GM21529 (cell line): ENCODE results near the gene PTBP1.
"Not testable (repeated sequence)": the region's sequence is repeated elsewhere in the genome, so short reads cannot be mapped to it uniquely, and the experiment has no call there.

Experiments
- ATAC-seq: cut with Tn5 transposase; IDR thresholded peaks from one replicate; pipeline ENCODE4 v1.9.1; 2021; ENCODE audit not compliant: unreplicated experiment

The PTBP1 gene

DNA sequence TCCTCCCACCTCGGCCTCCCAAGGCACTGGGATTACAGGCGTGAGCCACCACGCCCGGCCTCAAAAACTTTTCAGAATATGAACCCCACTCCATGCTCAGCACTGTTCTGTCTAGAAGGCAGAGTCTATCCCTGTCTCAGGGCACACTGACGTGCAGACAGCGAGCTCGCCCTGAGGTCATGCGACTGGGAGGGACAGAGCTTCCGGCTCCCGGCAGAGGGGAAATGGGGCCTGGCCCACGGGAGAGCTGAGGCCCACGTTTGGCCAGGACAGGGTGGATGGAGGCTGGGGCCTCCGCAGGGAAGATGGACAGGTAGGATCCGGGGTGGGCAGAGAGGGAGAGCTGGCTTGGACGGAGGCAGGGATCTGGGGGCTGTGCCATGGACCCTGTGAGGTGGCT lies 27.6 kb downstream of the PTBP1 start:
- no peak for ATAC-seq

DNA sequence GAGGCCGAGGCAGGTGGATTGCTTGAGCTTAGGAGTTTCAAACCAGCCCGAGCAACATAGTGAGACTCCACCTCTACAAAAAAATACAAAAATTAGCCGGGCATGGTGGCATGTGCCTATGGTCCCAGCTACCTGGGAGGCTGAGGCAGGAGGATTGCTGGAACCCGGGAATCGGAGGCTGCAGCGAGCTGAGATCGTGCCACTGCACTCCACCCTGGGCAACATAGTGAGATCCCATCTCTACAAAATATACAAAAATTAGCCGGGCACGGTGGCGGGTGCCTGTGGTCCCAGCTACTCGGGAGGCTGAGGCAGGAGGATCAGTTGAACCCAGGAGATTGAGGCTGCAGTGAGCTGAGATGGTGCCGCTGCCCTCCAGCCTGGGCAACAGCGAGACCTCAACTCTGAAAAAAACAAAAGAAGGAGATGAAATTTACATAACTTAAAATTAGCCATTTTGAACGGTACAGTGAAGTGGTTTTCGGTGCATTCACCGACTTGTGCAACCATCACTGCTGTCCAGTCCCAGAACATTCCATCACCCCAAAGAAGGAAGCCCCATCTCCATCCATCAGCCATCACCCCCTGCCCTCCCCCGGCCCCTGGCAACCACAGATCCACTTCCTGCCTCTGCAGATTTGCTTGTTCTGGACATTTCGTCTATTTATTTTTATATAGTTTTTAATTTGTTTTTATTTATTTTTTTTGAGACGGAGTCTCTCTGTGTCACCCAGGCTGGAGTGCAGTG lies 28.8 kb downstream of the PTBP1 start:
- ATAC-seq: no peak

DNA sequence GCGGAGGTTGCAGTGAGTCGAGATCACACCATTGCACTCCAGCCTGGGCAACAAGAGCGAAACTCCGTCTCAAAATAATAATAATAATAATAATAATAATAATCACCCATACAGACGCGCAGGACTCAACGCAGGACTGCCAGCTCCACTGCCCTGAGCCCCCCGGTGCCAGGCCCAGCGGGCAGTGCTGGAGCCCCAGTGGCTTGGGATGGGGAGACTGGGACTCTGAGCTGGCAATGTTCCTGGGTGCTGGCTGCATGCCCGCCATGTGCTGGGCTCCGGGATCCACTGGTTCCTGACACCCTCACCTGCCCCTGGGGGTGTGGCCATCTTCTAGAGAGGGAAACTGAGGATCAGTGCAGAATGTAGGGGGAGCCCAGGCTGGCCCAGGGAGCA lies 30.1 kb downstream of the PTBP1 start:
- ATAC-seq: no peak

- ATAC-seq: no peak
Observed at GRCh38 chr19:827710-828321, 30.6 kb downstream of the PTBP1 start, which contains the start of gene AZU1. Gene AZU1, plus strand, starts transcription at chr19:827837. Its CDS starts 10 bp downstream, at chr19:827847.

DNA sequence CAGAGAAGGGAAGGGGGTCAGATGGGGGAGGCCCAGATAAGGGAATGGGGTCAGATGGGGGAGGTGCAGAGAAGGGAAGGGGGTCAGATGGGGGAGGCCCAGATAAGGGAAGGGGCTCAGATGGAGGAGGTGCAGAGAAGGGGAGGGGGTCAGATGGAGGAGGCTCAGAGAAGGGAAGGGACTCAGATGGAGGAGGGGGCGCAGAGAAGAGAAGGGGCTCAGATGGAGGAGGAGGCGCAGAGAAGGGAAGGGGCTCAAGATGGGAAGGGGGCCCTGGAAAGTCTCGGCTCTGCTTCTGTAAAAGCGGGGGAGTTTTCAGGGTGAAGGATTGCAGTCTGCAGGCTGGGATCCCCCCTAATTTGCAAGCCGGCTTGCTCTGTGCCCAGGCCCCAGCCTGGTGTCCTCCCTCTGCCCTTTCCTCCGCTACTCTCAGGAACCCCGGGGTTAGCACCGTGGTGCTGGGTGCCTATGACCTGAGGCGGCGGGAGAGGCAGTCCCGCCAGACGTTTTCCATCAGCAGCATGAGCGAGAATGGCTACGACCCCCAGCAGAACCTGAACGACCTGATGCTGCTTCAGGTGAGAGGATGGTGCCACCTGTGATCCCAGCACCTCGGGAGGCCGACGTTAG lies 32.0 kb downstream of the PTBP1 start:
- no peak for ATAC-seq

- no peak for ATAC-seq
Observed at GRCh38 chr19:831407-832369, 34.4 kb downstream of the PTBP1 start.

DNA sequence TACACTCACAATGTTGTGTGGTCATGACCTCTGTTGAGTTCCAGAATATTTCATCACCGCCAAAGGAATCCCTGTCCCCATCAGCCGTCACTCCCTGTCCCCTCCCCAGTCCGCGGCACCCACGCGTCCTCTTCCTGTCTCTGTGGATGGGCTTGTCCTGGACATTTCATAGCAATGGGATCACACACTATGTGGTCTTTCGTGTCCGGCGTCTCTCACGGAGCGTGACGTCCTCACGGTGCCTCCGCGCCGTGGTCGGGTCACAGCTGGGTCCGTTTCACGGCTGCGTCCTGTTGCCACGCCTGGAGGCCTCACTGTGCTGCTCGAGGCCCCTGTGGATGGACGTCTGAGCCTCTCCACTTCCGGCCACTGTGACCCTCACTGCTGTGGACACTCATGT lies 37.0 kb downstream of the PTBP1 start:
- ATAC-seq: no peak

DNA sequence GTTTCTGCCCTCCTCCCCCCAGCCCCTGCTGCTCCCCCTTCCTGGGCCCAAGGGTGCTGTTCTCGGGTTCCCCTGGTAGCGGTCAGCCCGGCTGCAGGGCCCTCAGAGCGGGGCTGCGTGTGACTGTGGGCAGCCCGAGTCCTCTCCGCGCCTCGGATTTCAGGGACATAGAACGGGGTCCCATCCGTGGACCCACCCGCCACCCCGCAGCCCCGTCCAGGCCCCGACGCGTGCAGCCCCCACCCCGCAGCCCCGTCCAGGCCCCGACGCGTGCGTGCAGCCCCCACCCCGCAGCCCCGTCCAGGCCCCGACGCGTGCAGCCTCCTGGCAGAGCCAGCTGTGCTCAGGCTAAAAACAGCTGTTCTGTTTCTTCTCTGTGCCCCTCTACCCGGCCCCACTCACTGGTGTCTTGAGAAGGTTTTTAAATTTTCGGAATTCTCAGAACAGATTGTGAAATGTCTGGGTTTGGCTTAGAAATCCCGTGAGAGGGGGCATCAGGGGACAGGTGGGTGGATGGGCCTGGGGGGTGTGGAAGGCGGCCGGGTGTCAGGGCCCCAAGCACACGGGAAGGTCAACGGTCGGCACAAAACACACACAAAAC lies 38.1 kb downstream of the PTBP1 start:
- ATAC-seq: no peak

DNA sequence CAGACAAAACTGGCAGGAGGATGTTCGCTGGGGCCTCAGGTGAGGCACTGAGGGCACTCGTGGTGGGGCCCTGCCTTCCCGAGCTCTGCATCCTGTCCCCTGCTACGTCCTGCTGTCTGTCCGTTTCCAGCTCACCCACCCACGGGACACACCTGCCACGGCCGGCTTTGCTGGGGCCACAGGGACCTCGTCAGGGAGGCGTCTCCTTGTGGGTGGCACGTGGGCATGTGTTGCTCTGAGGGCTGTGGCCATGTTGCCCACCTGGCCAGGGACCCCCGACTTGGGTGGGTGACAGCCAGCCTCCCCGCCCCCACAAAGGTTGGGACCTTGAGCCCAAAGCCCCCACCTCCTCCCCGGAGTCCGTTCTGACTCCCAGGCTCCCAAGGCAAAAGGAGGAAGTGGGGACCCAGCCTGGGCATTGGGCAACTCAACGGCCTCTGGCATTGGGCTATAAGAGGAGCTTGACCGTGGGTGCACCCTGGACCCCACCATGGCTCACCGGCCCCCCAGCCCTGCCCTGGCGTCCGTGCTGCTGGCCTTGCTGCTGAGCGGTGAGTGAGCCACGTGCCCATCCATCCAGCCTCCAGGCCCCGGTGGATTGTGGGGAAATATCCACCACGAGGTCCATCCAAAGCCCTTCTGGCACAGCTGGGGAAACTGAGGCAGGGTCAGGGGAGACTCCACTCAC lies 43.4 kb downstream of the PTBP1 start, which contains the start of gene PRTN3:
PRTN3 (plus strand) TSS at position 481 of the 688 bp plus-strand sequence; CDS start at position 491, 10 bp downstream.
- ATAC-seq: no peak

- ATAC-seq: not testable (repeated sequence)
Observed at GRCh38 chr19:842802-843179, 45.5 kb downstream of the PTBP1 start.

GRCh38 chr19:843180-843835 lies 46.1 kb downstream of the PTBP1 start:
- ATAC-seq: no peak

- ATAC-seq: no peak
Observed at GRCh38 chr19:843836-844545, 46.7 kb downstream of the PTBP1 start.

DNA sequence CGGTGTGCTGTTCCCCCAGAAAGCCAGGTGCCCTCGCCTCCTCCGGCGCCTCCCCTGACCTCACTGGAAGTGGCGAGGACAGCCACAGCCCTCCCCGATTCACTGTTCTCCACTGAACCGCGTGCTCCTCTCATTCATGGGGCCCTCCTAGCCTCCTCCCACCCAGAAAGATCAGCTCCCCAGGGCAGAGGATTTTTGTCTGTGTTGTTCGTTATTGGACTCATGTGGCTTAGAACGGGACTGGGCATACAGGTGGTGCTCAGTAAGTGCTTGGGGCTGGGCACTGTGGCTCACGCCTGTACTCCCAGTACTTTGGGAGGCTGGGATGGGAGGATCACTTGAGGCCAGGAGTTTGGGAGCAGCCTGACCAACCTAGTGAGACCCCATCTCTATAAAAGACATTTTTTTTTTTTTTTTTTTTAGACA lies 47.3 kb downstream of the PTBP1 start:
- ATAC-seq: no peak

GRCh38 chr19:845707-846521 lies 48.7 kb downstream of the PTBP1 start:
- no peak for ATAC-seq

- ATAC-seq: no peak
Observed at GRCh38 chr19:848386-848921, 51.2 kb downstream of the PTBP1 start.

- ATAC-seq: not testable (repeated sequence)
Observed at GRCh38 chr19:849195-849594, 51.9 kb downstream of the PTBP1 start.

- no peak for ATAC-seq
Observed at GRCh38 chr19:850221-850978, 53.1 kb downstream of the PTBP1 start.
